ENCODE data around the gene DNAJC7.

The DNAJC7 gene

GRCh38 chr17:41975099-41976083, 41.8 kb downstream of the DNAJC7 start:
- Histone ChIP-seq H3K4me1 (ENCODE audit: low read length) (peaks cover 27% of the 10 kb centered on the region), H3K27ac (ENCODE audit: low read length) (peak overlapping the region; percentile 81; the same call in 1 of the 2 replicates), H3K4me3 (ENCODE audit: low read length) (peak overlapping the region; percentile 22; the same call in 1 of the 2 replicates), H3K79me2 (ENCODE audit: low read length) (peaks cover 60% of the 10 kb centered on the region), H3K9me3 (replicated peaks; ENCODE audit: insufficient read depth, low read length) (no peaks in the 10 kb centered on the region), H3K36me3 (replicated peaks; ENCODE audit: insufficient read depth, low read length) (peaks cover 5% of the 10 kb centered on the region; the same call in 1 of the 2 replicates), H4K20me1 (ENCODE audit: insufficient read depth, low read length) (no peaks in the 10 kb centered on the region), H3K27me3 (replicated peaks; ENCODE audit: insufficient read depth, low read length) (no peaks in the 10 kb centered on the region), H2AFZ (ENCODE audit: low read length) (no peak overlapping the region), H3K9ac (ENCODE audit: low read length) (no peak overlapping the region), H3K4me2 (ENCODE audit: low read depth, low read length) (peak overlapping the region; percentile 92), H3F3A (ENCODE audit: insufficient read depth, low read length) (peaks cover 24% of the 10 kb centered on the region), H3K9me2 (replicated peaks; ENCODE audit: insufficient read depth, low read length) (no peaks in the 10 kb centered on the region)
- TF ChIP-seq CTCF (IDR thresholded peaks at IDR 0.05; ENCODE audit: low read length) (no peak), EZH2 (optimal IDR thresholded peaks at IDR 0.05; ENCODE audit: low read depth, low read length) (no peak), EZH2phosphoT487 (IDR thresholded peaks at IDR 0.05; ENCODE audit: low read length) (no peak)
- DNase-seq = no peak

DNA sequence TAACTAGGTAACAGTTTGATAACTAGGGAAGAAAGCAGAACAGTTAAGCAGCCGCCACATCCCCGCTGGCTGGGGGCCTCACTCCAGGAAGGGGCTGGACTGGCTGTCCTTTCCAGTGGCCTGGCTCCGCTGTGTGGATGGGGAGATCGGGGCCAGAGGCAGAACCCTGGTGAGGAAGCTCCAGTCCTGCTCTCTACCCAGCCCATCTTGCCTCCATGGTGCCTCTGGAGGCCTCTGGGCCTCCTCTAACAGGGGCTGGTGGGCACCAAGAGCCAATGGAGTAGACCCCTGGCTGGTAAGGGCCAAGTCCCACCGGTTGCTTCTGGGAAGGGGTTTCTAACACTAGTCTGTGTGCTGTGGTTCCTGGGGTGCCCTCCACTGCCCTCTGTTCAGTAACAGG, 42.6 kb downstream of the DNAJC7 start:
- peaks cover 27% of the 10 kb centered on the region for H3K4me1 ChIP-seq (ENCODE audit: low read length)
- no peaks in the 10 kb centered on the region for H3K9me2 ChIP-seq (replicated peaks; ENCODE audit: insufficient read depth, low read length)
- peaks cover 5% of the 10 kb centered on the region; the same call in 1 of the 2 replicates for H3K36me3 ChIP-seq (replicated peaks; ENCODE audit: insufficient read depth, low read length)
- H3K79me2 ChIP-seq (ENCODE audit: low read length) = peaks cover 67% of the 10 kb centered on the region
- H4K20me1 ChIP-seq (ENCODE audit: insufficient read depth, low read length) = no peaks in the 10 kb centered on the region
- H3K4me2 ChIP-seq (ENCODE audit: low read depth, low read length) = no peak overlapping the region
- no peak overlapping the region for H3K4me3 ChIP-seq (ENCODE audit: low read length)
- H2AFZ ChIP-seq (ENCODE audit: low read length) = no peak overlapping the region
- peaks cover 24% of the 10 kb centered on the region for H3F3A ChIP-seq (ENCODE audit: insufficient read depth, low read length)
- no peak overlapping the region for H3K27ac ChIP-seq (ENCODE audit: low read length)
- no peak overlapping the region for H3K9ac ChIP-seq (ENCODE audit: low read length)
- no peaks in the 10 kb centered on the region for H3K9me3 ChIP-seq (replicated peaks; ENCODE audit: insufficient read depth, low read length)
- no peaks in the 10 kb centered on the region for H3K27me3 ChIP-seq (replicated peaks; ENCODE audit: insufficient read depth, low read length)
- no peak for TF ChIP-seq EZH2 (optimal IDR thresholded peaks at IDR 0.05; ENCODE audit: low read depth, low read length)
- TF ChIP-seq CTCF (IDR thresholded peaks at IDR 0.05; ENCODE audit: low read length) = no peak
- no peak for TF ChIP-seq EZH2phosphoT487 (IDR thresholded peaks at IDR 0.05; ENCODE audit: low read length)
- no peak for DNase-seq

GRCh38 chr17:41974031-41974430, 43.2 kb downstream of the DNAJC7 start:
- H3K79me2 ChIP-seq (ENCODE audit: low read length) = peaks cover 73% of the 10 kb centered on the region
- TF ChIP-seq CTCF (IDR thresholded peaks at IDR 0.05; ENCODE audit: low read length) = no peak
- TF ChIP-seq EZH2phosphoT487 (IDR thresholded peaks at IDR 0.05; ENCODE audit: low read length) = no peak
- TF ChIP-seq EZH2 (optimal IDR thresholded peaks at IDR 0.05; ENCODE audit: low read depth, low read length) = no peak
- no peaks in the 10 kb centered on the region for H3K9me3 ChIP-seq (replicated peaks; ENCODE audit: insufficient read depth, low read length)
- H3K9me2 ChIP-seq (replicated peaks; ENCODE audit: insufficient read depth, low read length) = no peaks in the 10 kb centered on the region
- no peak overlapping the region for H2AFZ ChIP-seq (ENCODE audit: low read length)
- no peak overlapping the region for H3K27ac ChIP-seq (ENCODE audit: low read length)
- H3K4me1 ChIP-seq (ENCODE audit: low read length) = peaks cover 27% of the 10 kb centered on the region
- H3F3A ChIP-seq (ENCODE audit: insufficient read depth, low read length) = peaks cover 24% of the 10 kb centered on the region
- no peaks in the 10 kb centered on the region for H3K27me3 ChIP-seq (replicated peaks; ENCODE audit: insufficient read depth, low read length)
- DNase-seq = no peak
- no peak overlapping the region for H3K4me3 ChIP-seq (ENCODE audit: low read length)
- no peak overlapping the region for H3K4me2 ChIP-seq (ENCODE audit: low read depth, low read length)
- H3K36me3 ChIP-seq (replicated peaks; ENCODE audit: insufficient read depth, low read length) = peaks cover 5% of the 10 kb centered on the region; the same call in 1 of the 2 replicates
- H3K9ac ChIP-seq (ENCODE audit: low read length) = no peak overlapping the region
- H4K20me1 ChIP-seq (ENCODE audit: insufficient read depth, low read length) = no peaks in the 10 kb centered on the region
